RWPE2 (cell line): Measurements from ENCODE around the gene RLF.
"Not testable (repeated sequence)": the region's sequence is repeated elsewhere in the genome, so short reads cannot be mapped to it uniquely, and the experiment has no call there.

Source experiments
- ATAC-seq: fragments of 200-7000 bp; cut with Tn5 transposase; 3 replicates; pipeline ENCODE4 v1.9.1; 2021; ENCODE audit warnings: low read depth
- DNase-seq: peaks from one replicate; pipeline ENCODE4 v3.0.0-alpha.2; 2020; ENCODE audit warnings: low spot score
- H3K27ac ChIP-seq: fragments of 450-650 bp; 2 replicates; pipeline ENCODE4 v1.5.1; 2017; ENCODE audit warnings: mild to moderate bottlenecking; ENCODE audit not compliant: poor library complexity, severe bottlenecking
- H3K27me3 ChIP-seq: fragments of 250-450 bp; sonication (Bioruptor Pico); 2 replicates; pipeline ENCODE4 v1.5.1; 2021; ENCODE audit warnings: mild to moderate bottlenecking, moderate library complexity; ENCODE audit not compliant: insufficient read depth, poor library complexity, severe bottlenecking
- H3K36me3 ChIP-seq: fragments of 250-450 bp; sonication (Bioruptor Pico); 2 replicates; pipeline ENCODE4 v1.5.1; 2020; ENCODE audit warnings: low read depth, mild to moderate bottlenecking, moderate library complexity
- H3K4me1 ChIP-seq: fragments of 250-450 bp; sonication (Bioruptor Pico); 2 replicates; pipeline ENCODE4 v1.5.1; 2021; ENCODE audit warnings: mild to moderate bottlenecking, moderate library complexity; ENCODE audit not compliant: insufficient read depth, poor library complexity, severe bottlenecking
- H3K4me3 ChIP-seq: fragments of 250-450 bp; sonication (Bioruptor Pico); 2 replicates; pipeline ENCODE4 v1.5.1; 2021; ENCODE audit warnings: mild to moderate bottlenecking, moderate library complexity; ENCODE audit not compliant: severe bottlenecking
- H3K9me3 ChIP-seq: fragments of 250-450 bp; sonication (Bioruptor Pico); 2 replicates; pipeline ENCODE4 v1.5.1; 2021; ENCODE audit warnings: mild to moderate bottlenecking, moderate library complexity; ENCODE audit not compliant: severe bottlenecking
- TF ChIP-seq, protein P1 (sequence below): fragments of 450-650 bp; IDR thresholded peaks from one replicate; pipeline ENCODE4 v1.5.1; 2017; ENCODE audit warnings: mild to moderate bottlenecking, moderate library complexity; ENCODE audit not compliant: poor library complexity, severe bottlenecking

The RLF gene

DNA sequence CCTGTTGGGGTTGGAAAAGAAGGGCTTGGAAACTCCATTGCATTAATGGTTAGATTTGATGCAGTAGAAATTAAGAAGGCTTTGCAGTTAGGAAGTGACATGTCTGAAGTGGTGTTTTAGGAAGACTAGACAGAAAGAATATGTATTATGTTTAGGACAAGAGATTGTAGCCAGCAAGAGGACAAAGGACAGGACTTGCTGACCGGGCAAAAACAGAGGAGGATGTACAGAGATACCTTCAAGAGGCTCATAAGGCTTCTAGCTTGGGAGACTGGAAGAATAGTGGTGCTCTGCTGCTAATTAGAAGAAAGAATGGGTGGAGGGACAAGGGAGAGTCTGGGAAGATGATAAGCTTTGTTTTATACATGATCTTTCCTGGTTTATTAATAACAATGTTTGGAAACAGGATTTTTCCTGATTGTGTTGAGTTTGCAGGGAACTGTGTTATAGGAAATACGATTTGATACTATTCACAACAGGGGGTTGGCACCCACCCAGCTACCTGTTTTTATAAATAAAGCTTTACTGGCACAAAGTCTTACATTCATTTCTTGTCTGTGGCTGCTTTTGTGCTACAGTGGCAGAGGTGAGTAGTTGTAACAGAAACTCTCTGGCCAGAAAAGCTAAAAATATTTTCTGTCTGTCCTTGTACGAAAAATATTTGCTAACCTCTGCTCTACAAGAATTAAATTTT is 49.5 kb downstream of the RLF start:
- DNase-seq (no peak), ATAC-seq (no peak)
- Histone ChIP-seq H3K9me3 (no peaks in the 10 kb centered on the region), H3K4me3 (no peak overlapping the region), H3K4me1 (no peaks in the 10 kb centered on the region), H3K36me3 (peaks cover 78% of the 10 kb centered on the region), H3K27me3 (no peaks in the 10 kb centered on the region), H3K27ac (no peak overlapping the region)
- TF ChIP-seq, protein P1, sequence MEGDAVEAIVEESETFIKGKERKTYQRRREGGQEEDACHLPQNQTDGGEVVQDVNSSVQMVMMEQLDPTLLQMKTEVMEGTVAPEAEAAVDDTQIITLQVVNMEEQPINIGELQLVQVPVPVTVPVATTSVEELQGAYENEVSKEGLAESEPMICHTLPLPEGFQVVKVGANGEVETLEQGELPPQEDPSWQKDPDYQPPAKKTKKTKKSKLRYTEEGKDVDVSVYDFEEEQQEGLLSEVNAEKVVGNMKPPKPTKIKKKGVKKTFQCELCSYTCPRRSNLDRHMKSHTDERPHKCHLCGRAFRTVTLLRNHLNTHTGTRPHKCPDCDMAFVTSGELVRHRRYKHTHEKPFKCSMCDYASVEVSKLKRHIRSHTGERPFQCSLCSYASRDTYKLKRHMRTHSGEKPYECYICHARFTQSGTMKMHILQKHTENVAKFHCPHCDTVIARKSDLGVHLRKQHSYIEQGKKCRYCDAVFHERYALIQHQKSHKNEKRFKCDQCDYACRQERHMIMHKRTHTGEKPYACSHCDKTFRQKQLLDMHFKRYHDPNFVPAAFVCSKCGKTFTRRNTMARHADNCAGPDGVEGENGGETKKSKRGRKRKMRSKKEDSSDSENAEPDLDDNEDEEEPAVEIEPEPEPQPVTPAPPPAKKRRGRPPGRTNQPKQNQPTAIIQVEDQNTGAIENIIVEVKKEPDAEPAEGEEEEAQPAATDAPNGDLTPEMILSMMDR, result no peak

DNA sequence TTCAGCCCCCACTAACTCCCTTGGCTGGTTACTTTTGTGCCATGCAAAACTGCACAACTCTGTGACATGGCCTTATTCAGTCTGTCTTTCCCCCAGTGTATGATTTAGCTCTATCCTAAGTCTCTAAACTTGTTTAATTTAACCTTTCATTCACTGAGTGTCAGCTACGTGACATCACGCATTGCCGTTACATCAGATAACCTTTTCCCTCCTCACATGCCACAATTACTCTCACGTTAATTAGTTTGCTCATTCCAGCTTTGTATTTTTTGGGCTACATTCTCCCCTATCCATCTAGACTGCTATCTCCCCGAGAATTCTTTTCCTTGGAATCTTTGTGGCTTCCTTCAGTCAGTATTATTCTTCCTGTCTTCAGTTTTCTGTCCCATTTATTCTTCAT is 57.1 kb downstream of the RLF start:
- ATAC-seq (no peak), DNase-seq (no peak)
- Histone ChIP-seq H3K36me3 (peaks cover 49% of the 10 kb centered on the region), H3K27ac (no peak overlapping the region), H3K4me1 (no peaks in the 10 kb centered on the region), H3K4me3 (no peak overlapping the region), H3K27me3 (no peaks in the 10 kb centered on the region), H3K9me3 (no peaks in the 10 kb centered on the region)
- TF ChIP-seq, protein P1, result no peak

DNA sequence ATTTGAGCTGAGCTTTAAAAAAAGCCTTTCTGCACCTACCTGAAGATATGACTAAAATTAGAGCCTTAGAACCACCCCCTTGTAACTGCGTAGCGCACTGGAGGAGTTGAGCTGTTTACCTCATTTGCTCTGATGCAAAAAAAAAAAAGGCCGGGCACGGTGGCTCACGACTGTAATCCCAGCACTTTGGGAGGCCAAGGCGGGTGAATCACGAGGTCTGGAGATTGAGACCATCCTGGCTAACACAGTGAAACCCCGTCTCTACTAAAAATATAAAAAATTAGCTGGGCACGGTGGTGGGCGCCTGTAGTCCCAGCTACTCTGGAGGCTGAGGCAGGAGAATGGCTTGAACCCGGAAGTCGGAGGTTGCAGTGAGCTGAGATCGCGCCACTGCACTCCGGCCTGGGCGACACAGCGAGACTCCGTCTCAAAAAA is 60.3 kb downstream of the RLF start:
- peaks cover 49% of the 10 kb centered on the region for H3K36me3 ChIP-seq
- H3K27ac ChIP-seq, ATAC-seq, H3K9me3 ChIP-seq, H3K4me1 ChIP-seq, H3K4me3 ChIP-seq, DNase-seq, H3K27me3 ChIP-seq: not testable (repeated sequence)

DNA sequence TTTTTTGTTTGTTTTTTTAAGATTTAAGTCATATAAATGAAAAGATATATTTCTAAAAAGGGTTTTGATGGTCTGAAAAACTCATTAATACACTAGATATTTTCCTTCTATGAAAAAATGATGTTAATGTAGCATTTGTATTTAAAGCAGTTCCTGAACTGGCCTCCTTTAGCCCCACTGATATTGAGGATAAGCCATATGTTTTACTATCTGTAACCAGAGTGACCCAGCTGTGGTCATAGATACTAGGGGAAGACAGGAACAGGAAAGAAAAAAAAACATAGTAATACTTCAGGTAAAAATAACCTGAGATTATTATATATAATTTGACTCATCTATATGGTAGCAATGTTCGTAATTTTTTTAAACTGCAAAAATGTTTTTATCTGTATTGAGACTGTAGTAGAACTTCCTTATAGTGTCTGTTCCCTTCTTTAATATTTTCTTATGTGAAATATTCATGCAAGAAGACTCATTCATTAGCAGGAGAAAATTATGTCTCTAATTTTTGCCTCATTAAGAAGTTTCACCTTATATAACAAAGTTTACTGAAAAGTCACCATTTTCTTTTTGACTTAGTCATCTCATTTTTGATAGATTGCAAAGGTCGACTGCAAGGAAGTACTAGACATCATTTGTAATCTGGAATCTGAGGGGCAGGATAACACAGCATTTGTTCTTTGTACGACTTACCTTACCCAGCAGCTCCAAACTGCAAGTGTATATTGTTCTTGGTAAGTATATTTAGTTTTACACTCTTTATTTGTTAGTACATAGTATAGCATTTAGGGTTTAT is 61.0 kb downstream of the RLF start:
- ATAC-seq (no peak), DNase-seq (no peak)
- TF ChIP-seq, protein P1, result no peak
- H3K4me3 ChIP-seq, result no peak overlapping the region
- H3K27ac ChIP-seq, result no peak overlapping the region
- H3K4me1 ChIP-seq, result no peaks in the 10 kb centered on the region
- peaks cover 44% of the 10 kb centered on the region for H3K36me3 ChIP-seq
- H3K27me3 ChIP-seq, result no peaks in the 10 kb centered on the region
- H3K9me3 ChIP-seq, result no peaks in the 10 kb centered on the region

DNA sequence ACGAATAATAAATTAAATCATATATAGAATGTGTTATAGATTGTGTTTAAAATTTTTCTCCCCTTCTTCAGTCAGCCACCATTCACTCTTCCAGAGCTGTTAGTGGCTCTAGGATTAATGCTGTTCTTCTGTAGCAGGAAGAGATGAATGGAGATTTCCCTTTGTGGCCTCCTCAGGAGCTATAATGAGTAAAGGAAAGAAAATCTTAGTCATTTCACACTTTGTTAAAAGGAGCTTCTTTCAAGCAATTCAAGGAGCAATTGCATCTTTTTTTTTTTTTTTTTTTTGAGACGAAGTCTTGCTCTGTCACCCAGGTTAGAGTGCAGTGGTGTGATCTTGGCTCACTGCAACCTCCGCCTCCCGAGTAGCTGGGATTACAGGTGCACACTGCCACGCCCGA is 62.9 kb downstream of the RLF start:
- Histone ChIP-seq H3K27me3 (no peaks in the 10 kb centered on the region), H3K4me1 (no peaks in the 10 kb centered on the region), H3K4me3 (no peak overlapping the region), H3K27ac (no peak overlapping the region), H3K36me3 (peaks cover 36% of the 10 kb centered on the region), H3K9me3 (no peaks in the 10 kb centered on the region)
- ATAC-seq, result no peak
- no peak for DNase-seq
- TF ChIP-seq, protein P1, result no peak
